Femur (tissue), 1 donor: ENCODE measurements around the gene IQCE.

ENCODE experiments used
- DNase-seq: peaks from one replicate; pipeline ENCODE4 v3.0.0-alpha.2; 2017

IQCE gene

DNA sequence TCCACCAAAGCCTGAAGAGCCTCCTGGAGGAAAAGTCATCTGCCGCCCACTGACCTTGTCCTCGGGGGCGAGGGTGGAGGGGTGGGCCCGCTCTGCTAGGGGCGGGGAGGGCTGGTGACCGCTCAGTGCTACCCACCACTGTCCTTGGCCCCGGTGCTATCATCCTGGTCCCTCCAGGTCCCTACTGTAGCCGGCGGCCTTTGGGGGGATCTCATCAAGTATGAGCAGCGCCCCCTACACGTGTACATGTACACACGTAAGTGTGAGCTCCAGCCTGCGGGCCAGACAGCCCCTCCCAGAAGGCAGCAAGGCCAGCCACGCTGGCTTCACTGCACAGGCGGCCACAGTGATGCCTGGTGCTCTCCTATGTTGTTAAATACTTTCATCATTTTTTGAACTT, 92.6 kb downstream of the IQCE start:
- DNase-seq: no peak

DNA sequence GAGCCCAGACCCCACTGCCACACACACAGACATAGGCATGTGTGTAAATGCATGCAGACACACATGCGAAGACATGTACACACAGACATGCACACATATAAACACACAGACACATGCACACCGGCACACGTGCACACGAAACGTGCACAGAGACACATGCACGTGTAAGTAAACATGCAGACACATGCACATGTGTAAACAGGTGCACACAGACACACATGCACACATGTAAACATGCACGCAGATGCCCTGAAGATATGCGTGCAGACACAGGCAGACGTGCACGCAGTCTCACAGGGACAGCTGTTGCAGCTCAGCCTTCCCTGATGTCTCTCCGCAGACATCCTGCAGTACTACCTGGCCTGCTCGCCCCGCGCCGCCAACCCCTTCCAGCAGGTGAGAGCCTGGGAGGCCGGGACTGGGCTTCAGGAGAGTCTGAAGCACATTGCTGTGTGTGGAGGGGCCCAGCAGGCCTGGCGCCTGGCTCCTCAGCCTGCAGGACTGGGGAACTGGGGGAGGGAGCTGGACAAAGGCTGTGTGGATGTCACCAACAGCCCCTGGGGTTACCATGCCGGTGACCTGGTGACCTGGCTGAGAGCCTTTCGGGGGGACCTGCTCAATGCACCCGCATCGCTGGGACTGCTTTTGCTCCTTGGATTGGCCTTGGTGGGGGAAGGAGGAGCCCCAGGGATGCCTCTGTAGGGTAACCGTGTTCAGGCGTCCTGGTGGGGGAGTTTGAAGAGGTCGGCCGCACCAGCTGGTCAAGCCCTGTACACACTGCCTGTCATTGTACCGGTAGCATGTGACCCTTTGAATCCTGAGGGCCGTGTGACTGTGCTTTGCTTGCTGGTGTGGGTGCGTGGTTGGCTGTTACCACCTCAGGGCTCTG, 93.3 kb downstream of the IQCE start:
- no peak for DNase-seq

DNA sequence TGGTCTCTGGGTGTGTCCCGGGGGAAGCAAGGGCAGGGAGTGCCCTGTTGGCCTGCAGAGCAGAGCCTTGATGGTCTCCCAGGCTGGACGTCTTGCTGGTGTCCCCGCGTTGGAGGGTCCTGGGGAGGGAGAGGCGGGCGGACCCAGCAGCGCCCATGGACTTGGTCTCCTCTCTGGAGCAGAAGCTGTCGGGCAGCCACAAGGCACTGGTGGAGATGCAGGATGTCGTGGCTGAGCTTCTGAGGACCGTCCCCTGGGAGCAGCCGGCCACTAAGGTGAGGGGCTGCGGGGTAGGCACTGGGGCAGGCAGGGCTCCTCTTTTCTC, 93.9 kb downstream of the IQCE start:
- DNase-seq: no peak

DNA sequence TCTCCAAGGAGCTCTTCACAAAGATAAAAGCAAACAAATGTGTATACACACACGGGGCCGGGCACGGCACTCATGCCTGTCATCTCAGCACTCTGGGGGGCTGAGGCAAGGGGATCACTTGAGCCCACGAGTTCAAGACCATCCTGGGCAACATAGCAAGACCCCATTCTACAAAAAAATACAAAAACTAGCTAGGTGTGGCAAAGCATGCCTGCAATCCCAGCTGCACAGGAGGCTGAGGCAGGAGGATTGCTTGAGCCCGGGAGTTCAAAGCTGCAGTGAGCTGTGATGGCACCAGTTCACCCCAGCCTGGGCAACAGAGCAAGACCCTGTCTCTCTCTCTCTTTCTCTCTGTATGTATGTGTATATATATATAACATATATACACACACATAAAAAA, 95.3 kb downstream of the IQCE start:
- no peak for DNase-seq

DNA sequence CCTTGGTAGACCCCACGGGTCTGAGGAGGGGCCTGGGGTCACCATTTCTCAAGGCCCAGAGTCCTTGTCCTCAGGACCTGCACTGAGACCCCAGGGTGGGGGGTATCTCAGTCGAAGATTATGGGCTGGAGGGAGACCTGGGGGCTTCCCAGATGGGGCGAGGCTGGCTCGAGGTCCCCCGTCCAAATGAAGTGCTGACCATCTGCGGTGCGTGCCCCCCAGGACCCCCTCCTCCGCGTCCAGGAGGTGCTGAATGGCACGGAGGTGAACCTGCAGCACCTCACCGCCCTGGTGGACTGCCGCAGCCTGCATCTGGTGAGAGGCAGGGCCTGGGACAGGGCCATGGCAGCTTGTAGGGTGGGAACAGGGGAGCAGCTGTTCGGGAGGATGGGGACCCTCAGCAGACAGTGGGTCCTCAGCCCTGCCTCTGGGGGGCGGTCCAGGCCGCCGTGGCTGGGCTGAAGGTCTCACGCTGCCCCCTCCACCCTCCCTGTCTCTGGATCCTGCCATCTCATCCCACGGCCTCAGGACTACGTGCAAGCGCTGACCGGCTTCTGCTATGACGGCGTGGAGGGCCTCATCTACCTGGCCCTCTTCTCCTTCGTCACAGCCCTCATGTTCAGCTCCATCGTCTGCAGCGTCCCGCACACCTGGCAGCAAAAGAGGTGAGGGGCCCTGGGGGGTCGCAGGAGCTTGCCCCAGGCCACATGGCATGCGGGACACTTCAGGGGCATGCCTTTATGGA, 97.3 kb downstream of the IQCE start:
- peak; percentile 20 for DNase-seq

DNA sequence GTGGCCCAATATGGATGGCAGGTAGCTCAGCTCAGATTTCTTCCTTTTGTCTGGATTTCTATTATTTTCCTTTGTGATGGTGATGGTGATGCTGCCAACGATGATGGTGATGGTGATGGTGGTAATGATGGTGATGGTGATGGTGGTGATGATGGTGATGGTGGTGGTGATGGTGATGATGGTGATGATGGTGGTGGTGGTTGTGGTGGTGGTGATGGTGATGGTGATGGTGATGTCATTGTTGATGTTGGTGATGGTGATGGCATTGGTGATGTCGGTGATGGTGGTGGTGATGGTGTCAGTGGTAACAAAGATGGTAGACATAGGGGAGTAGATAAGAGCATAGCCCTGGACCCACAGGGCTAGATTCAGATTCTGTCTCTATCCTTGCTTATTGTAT, 98.4 kb downstream of the IQCE start:
- DNase-seq: no peak

DNA sequence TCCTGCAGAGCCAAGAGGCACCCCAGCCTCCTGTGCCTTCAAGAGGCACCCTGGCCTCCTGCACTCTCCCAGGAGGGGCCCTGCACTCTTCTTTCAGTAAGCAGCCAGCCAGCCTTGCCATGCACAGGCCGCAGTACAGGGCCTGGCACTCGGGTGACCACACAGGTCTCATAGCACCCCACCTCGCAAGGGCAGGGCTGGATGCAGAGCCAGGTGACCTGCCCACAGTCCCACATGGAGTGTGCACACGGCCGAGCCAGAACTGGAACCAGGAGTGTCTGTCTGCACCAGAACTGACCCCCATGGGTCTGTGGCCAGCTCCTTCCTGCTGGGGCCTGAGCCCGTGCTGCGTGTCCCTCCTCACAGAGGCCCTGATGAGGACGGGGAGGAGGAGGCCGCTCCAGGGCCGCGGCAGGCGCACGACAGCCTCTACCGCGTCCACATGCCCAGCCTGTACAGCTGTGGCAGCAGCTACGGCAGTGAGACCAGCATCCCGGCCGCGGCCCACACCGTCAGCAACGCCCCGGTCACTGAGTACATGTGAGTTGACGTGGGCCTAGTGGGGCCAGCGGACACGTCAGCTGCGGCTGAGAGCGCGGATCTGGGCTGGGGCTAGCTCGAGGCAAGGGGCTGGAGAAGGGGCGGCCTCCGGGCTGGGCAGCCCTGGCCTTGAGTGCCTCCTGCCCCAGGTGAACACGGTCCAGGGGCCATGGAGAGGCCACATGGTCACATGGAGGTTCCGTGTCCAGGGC, 99.3 kb downstream of the IQCE start:
- peak; percentile 21 for DNase-seq

DNA sequence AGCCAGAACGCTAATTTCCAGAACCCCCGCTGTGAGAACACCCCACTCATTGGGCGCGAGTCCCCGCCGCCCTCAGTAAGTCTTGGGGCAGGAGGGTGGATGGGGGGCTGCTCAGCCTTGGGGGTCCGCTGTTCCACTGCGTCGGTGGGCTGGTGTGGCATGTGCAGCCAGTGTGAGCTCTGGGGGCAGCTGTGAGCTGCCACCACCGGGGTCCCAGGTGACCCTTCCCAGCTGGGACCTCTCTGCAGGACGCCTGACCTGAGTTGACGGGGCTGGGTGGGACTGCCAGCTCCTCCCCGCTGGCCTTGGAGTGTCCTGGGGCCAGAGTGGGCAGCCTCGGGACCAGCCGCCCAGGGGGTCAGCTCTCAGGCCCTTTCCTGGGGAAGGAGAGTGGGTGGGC, 100.2 kb downstream of the IQCE start:
- DNase-seq: no peak

DNA sequence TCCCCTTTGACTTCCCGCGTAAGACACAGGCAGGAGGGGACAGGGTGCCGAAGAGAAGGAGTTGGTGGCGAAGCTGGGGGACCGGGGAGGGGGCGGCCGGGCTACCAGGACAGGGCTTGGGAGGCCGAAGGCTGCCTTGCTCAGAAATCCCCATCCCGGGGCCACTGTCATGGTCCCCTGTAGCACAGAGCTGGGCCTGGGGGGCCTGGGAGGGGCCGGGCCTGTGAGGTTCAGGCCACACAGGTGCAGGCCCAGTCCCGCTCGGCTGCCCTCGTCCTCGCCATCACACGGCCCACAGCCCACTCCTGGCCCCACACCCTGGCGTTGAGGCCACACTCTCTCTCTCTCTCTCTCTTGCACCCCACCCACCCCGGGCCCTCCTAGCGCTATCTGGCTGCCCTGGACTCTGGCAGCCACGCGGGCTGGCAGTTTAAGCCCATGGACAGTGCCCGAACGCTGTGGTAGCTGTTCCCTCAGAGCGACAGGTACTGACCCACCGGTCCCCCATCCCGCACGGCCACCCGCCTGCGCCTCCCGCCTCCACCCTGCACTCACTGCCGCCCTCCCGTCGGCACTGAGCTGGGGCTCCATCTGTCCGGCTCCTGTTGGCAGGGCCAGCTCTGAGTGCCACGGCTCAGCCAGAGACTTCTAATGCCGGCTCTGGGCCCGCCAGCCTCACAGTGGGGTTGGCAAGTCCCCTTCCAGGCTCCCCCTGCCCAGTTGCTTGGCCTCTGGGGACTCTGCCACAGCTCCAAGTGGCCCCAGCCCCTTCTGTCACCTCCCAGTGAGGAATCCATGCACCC, 101.0 kb downstream of the IQCE start:
- DNase-seq: peak; percentile 30

DNA sequence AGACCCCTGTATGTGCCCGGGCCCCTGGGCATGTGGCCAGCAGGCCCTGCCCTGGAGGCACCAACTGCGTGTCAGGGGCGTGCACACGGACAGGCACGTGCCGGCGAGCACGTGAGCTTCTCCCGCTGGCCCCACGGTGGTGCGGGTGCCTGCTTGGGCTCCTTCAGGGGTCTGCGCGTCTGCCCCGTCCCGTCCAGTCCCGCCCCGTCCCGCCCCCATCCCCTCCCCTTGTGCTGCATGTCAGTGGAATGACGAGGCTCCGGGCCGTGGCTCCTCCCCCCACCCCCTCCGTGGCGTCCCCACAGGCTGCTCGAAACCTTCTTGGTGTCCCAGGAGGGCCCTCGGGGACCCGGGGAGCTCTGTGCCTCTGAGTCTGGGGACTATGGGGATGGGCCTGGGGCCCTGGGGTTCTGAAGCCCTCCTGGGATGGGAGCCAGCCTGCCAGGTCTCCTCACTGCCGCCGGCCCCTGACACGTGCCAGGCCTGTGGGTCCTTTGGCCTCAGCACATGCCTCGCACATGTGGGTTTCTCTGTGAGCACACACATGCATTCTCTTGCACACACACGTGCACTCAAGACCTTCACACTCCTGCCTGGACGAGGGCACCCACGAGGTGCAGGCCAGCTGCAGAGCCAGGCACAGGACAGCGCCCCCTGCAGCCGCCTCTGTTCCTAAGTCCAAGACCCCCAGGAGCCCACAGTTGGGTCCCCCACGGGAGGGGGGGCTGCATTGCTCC, 101.7 kb downstream of the IQCE start:
- peak; percentile 33 for DNase-seq

DNA sequence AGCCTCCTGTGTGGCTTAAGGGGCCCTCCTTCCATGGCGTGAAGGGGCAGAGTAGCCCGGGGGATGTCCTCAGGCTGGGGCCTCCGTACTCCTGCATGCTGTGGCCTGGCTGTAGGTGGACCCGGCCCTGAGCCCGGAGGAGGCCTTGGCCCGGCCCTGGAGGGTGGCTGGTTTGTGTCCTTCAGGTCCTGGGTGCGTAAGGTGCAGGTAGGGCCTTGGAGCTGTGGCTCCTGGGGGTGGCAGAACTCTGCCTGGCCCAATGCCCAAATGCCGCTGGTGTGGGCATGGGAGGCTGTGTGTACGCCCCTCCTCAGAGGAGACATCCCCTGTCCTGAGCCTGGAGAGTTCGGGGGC, 102.3 kb downstream of the IQCE start:
- DNase-seq: no peak

DNA sequence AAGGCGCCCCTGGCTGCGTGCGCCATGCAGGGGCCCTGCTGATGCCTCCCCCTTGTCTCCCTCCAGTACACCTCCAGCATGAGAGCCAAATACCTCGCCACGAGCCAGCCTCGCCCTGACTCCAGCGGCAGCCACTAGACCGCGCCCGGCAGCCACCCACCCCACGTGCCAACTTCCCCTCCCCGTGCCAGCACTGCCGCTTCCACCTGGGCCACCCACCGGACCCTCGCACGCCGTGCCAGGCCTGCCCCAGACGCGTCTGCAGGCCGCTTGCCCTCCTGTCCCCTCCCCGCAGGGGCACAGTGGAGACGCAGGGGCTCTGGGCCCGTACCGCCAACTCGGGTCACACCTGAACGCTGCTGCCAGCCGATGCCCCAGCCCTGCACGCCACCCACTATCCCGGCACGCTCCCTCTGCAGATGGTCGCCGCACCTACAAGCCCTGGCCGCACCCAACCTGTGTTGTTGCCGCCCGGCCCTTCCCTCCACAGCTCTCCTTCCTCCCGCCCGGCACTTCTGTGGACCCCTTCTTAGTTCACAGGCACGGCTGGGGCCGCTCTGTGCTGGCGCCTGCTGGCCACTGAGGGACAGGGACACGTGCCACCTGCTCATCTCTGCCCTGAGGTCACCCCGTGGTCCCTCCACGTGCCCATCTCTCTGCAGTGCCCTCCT, 103.0 kb downstream of the IQCE start:
- DNase-seq: peak; percentile 52

DNA sequence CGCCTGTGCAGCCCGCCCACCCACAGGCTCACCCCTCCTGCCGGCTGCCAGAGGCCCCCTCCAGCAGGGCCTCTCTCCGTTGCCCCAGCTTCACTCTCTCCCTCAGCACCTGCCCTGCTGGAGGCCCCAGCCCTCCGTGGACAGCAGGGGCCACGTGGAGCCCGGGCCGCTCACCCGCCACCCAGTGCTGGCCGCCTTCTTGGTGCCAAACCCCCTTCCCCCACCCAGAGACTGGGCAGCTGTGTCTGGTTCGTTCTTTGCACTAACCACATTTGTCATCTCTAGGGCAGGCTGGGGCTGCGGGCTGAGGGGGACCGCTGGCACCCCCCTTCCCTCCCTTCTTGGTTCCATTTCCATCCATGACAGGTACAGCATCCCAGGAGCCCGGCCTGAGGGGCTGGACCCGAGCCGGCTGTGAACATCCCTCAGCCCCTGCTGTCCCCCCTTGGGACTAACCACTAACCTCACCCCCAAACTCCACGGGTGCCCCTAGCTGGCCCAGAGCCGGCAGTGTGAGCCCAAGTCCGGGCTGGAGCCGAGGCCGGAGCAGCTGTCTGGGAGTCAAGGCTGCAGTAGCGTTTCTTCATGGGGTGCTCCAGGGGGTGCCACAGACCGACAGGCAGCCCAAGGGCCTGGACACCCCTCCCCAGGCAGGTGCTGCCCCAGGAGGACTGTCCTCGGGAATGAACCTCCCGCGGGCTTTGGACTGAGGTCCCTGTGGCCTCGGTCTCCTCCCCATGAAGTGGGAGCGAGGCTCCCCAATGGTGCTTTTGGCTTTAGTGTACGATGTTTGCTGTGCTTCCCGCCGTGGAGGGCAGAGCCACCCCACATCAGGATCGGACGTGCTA, 103.7 kb downstream of the IQCE start:
- peak; percentile 29 for DNase-seq

DNA sequence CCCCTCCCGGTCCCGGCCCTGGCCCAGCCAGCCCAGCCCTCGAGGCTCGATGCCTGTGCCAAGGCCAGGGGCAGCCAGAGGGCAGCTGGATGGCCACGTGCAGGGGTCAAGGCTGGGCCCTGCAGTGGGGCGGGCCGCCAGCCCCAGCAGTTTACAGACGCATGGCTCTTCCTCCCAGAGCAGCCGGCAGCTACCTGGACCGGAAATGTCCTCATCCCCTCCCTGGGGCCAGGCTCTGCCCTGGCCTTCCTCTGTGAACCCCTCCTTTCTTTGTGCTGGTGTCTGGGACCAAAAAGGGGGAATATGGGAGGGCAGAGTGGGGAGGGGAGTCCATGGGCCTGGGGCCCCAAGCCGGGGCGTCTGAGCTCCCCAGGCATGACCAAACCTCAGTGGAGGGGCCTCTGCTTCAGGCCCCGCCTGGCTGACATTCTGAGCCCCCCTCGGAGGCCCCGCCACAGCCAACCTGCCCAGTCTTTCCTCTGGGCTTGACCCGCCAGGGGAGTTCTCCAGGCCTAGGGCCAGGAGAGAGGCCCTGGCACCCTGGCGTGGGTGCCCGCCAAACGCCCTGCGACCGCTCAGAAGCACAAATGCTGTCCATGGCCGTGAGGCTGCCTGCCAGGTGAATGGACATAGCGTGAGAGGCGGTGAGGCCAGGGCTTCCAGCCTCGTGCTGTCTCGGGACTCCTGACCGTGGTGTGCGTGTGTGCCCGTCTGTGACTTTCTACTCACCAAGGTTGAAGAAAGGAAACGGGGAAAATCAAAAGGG, 104.5 kb downstream of the IQCE start:
- DNase-seq: peak; percentile 71

DNA sequence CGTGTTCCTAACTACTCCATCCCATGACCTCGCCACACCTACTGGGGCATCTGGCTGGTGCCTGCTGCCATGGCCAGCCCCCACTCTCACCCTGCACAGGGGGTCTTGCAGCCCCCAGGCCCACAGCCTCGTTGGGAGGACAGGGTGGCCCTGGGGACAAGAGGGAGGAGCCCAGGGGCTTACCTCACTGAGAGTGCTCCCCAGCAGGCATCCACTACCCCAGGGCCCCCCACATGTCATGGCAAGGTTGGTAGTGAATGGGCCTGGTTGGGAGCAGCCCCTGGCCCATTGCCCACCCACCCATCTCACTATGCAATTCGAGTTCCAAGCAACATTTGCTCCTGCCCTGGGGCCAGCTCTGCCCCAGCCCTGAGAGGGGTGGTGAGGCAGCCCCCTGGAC, 105.2 kb downstream of the IQCE start:
- no peak for DNase-seq
